IgD-negative memory B cell (primary cell): ENCODE measurements around the gene RSPH1. TPM values are rescaled to one million over a fixed set of nuclear protein-coding genes. Genes with fewer than 3 reads are reported as not detected.

Experiments
- H3K27ac Mint-ChIP-seq, 3 donors: one replicate each; pipeline ENCODE4 v1.8.0; 2020 to 2022; ENCODE audit warnings: mild to moderate bottlenecking in 3 of 3, mixed read lengths in 3 of 3, moderate library complexity in 1 of 3
- H3K27me3 Mint-ChIP-seq: one replicate; pipeline ENCODE4 v1.8.0; 2021; ENCODE audit warnings: mixed read lengths
- H3K36me3 Mint-ChIP-seq: one replicate; pipeline ENCODE4 v1.8.0; 2020; ENCODE audit warnings: mild to moderate bottlenecking, mixed read lengths
- H3K4me1 Mint-ChIP-seq, 3 donors: one replicate each; pipeline ENCODE4 v1.8.0; 2020 to 2022; ENCODE audit warnings: mixed read lengths in 3 of 3, mild to moderate bottlenecking in 1 of 3
- H3K4me3 Mint-ChIP-seq, 4 donors: one replicate each; pipeline ENCODE4 v1.8.0; 2020 to 2022; ENCODE audit warnings: mild to moderate bottlenecking in 4 of 4, mixed read lengths in 4 of 4, moderate library complexity in 3 of 4
- H3K9me3 Mint-ChIP-seq, 3 donors: one replicate each; pipeline ENCODE4 v1.8.0; 2020 to 2021; ENCODE audit warnings: mixed read lengths in 3 of 3, mild to moderate bottlenecking in 1 of 3
- polyA plus RNA-seq: library from polyadenylated mRNA; unstranded; fragments of 300-500 nt; fragmentation: Illumina TruSeq; gene quantifications from one replicate; pipeline ENCODE4 v1.2.3, GENCODE V29; 2021

Gene RSPH1
- polyA plus RNA-seq, 1 donor from 2014 or later: not detected

DNA sequence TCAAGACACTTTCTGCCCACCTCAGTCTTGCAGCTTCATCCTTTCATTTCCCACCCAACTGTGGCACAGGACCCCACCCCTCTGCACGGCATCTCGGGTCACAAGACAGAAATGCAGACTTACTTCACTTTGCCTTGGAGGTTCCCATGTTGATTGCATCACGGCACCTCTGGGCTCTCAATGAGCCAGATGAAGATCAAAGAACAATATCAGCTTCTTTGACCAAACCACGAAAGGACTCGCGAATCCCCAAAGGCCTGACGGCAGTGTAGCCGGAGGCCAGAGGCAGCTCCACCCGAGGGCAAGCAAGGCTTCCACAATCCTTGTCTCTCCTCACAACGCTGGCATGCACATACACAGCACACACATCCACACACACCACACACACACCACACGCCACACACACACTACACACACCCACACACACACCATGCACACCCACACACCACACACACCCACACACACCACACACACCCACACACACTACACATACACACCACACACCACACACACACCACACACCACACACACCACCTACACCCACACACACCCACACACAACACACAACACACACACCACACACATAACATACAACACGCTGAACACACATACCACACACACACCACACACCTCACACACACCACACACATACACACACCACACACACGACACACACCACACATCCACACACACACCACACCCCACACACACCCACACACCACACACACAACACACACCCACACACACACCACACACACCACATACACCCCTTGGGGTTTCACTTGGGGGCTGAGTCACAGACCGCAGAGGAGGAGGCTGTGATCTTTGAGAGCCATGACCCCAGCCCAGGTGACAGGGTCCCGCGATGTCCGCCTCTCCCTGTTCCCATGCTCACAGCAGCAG is 56.5 kb downstream of the RSPH1 start:
- peaks cover 15% of the 10 kb centered on the region for H3K27me3 Mint-ChIP-seq
- no peak overlapping the region for H3K4me3 Mint-ChIP-seq
- H3K4me1 Mint-ChIP-seq: peaks cover 0 to 4% (median 1%) of the 10 kb centered on the region in 3 donors
- peak overlapping the region in 1 of 3 donors; percentile 67 for H3K27ac Mint-ChIP-seq
- no peaks in the 10 kb centered on the region for H3K9me3 Mint-ChIP-seq
- no peaks in the 10 kb centered on the region for H3K36me3 Mint-ChIP-seq

DNA sequence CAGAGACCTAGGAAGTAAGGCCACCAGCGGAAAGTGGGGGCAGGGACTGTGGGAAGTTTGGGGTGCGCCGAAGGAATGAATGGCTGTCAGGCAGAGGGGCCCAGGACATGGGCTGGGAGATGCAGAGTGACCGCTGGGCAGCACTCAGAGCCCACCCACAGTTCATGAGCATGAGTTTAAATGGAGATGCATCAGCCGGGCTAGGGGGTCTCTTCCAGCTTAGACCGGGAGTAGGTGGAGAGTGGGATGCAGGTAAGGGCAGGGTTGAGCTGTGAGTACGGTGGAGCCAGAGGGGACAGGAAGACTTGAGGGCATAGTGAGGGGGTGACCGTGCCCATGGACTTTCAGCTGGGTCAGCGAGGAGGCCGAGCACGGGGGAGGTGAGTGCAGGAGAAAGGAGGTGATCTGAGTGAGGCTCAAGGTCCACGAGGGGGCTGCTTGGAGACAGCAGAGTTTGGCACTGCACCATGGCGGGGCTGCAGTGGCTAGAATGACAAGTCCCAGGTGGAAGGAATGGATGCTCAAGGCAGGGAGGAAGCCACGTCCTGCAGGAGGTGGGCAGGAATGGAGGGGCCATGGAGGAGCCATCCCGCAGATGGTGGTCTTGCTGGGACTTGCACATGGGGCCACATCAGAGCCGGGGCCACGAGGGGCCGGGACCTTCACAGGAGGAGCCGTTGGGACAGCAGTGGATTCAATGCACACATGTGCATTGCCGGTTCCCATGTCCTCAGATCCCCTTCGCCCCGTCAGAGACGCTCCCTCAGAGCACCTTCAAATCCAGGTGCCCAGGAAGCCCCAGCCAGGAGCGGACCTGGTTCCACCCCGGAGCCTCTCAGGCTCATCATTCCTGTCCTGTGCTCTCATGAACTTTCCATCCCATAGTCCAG is 57.5 kb downstream of the RSPH1 start:
- peaks cover 19% of the 10 kb centered on the region for H3K27me3 Mint-ChIP-seq
- H3K4me1 Mint-ChIP-seq: peaks cover 0 to 4% (median 1%) of the 10 kb centered on the region in 3 donors
- no peaks in the 10 kb centered on the region for H3K36me3 Mint-ChIP-seq
- H3K9me3 Mint-ChIP-seq: no peaks in the 10 kb centered on the region
- H3K27ac Mint-ChIP-seq: peak overlapping the region in 1 of 3 donors; percentile 28
- H3K4me3 Mint-ChIP-seq: no peak overlapping the region

- Mint-ChIP-seq H3K4me3 (no peak overlapping the region), H3K4me1 (peaks cover 0 to 4% (median 1%) of the 10 kb centered on the region in 3 donors)
These were observed 58.2 kb downstream of the RSPH1 start for GRCh38 chr21:42437786-42438185.

GRCh38 chr21:42436914-42437313 is 59.1 kb downstream of the RSPH1 start:
- H3K27me3 Mint-ChIP-seq: peaks cover 20% of the 10 kb centered on the region
- no peak overlapping the region for H3K4me3 Mint-ChIP-seq
- peaks cover 2 to 11% (median 8%) of the 10 kb centered on the region in 3 donors for H3K9me3 Mint-ChIP-seq
- no peak overlapping the region for H3K27ac Mint-ChIP-seq
- H3K36me3 Mint-ChIP-seq: peaks cover 3% of the 10 kb centered on the region
- H3K4me1 Mint-ChIP-seq: peaks cover 0 to 4% (median 1%) of the 10 kb centered on the region in 3 donors

More at GRCh38 chr21:42437786-42438185, 58.2 kb downstream of the RSPH1 start:
- Mint-ChIP-seq H3K27me3 (peaks cover 19% of the 10 kb centered on the region), H3K36me3 (peaks cover 3% of the 10 kb centered on the region), H3K9me3 (peaks cover 0 to 2% (median under 1%) of the 10 kb centered on the region in 3 donors), H3K27ac (no peak overlapping the region)

DNA sequence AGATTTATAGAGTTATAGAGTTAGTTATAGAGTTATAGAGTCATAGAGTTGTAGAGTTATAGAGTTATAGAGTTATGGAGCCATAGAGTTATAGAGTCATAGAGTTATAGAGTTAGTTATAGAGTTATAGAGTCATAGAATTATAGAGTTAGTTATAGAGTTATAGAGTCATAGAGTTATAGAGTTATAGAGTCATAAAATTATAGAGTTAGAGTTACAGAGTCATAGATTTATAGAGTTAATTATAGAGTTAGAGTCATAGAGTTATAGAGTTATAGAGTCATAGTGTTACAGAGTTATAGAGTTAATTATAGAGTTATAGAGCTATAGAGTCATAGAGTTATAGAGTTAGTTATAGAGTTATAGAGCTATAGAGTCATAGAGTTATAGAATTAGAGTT is 60.2 kb downstream of the RSPH1 start:
- H3K9me3 Mint-ChIP-seq: peaks cover 4 to 14% (median 10%) of the 10 kb centered on the region in 3 donors
- H3K36me3 Mint-ChIP-seq: peaks cover 3% of the 10 kb centered on the region
- H3K27me3 Mint-ChIP-seq: peaks cover 25% of the 10 kb centered on the region
- H3K4me3 Mint-ChIP-seq: no peak overlapping the region
- no peak overlapping the region for H3K27ac Mint-ChIP-seq
- peaks cover 0 to 4% (median 1%) of the 10 kb centered on the region in 3 donors for H3K4me1 Mint-ChIP-seq

DNA sequence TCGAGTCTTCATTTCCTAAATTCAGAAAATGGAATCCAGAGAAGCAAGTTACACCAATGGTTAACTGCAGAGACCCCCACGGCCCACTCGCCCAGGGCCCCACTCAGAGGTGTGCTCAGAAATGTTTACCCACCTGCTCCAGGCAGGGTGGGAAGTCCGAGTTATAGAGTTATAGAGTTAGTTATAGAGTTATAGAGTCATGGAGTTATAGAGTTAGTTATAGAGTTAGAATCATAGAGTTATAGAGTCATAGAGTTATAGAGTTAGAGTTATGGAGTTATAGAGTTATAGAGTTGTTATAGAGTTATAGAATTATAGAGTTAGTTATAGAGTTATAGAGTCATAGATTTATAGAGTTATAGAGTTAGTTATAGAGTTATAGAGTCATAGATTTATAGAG is 60.6 kb downstream of the RSPH1 start:
- peaks cover 25% of the 10 kb centered on the region for H3K27me3 Mint-ChIP-seq
- no peak overlapping the region for H3K27ac Mint-ChIP-seq
- H3K4me3 Mint-ChIP-seq: no peak overlapping the region
- peaks cover 4 to 14% (median 10%) of the 10 kb centered on the region in 3 donors for H3K9me3 Mint-ChIP-seq
- peaks cover 3% of the 10 kb centered on the region for H3K36me3 Mint-ChIP-seq
- peaks cover 0 to 2% (median 1%) of the 10 kb centered on the region in 3 donors for H3K4me1 Mint-ChIP-seq

GRCh38 chr21:42434884-42435283 is 61.1 kb downstream of the RSPH1 start:
- H3K9me3 Mint-ChIP-seq: peaks cover 4 to 14% (median 10%) of the 10 kb centered on the region in 3 donors
- peaks cover 25% of the 10 kb centered on the region for H3K27me3 Mint-ChIP-seq
- no peak overlapping the region for H3K4me3 Mint-ChIP-seq
- H3K36me3 Mint-ChIP-seq: peaks cover 3% of the 10 kb centered on the region
- no peak overlapping the region for H3K27ac Mint-ChIP-seq
- peaks cover 0 to 2% (median 1%) of the 10 kb centered on the region in 3 donors for H3K4me1 Mint-ChIP-seq

- Mint-ChIP-seq H3K9me3 (peaks cover 4 to 14% (median 10%) of the 10 kb centered on the region in 3 donors), H3K36me3 (peaks cover 4% of the 10 kb centered on the region), H3K27ac (peak overlapping the region in 1 of 3 donors; percentile 21), H3K4me1 (no peaks in the 10 kb centered on the region), H3K27me3 (peaks cover 23% of the 10 kb centered on the region), H3K4me3 (no peak overlapping the region)
These were observed 62.0 kb downstream of the RSPH1 start for GRCh38 chr21:42433946-42434551.

- Mint-ChIP-seq H3K4me3 (peak overlapping the region in 1 of 4 donors; percentile 9), H3K27ac (no peak overlapping the region), H3K27me3 (peaks cover 17% of the 10 kb centered on the region), H3K4me1 (no peaks in the 10 kb centered on the region), H3K36me3 (peaks cover 4% of the 10 kb centered on the region), H3K9me3 (peaks cover 4 to 14% (median 10%) of the 10 kb centered on the region in 3 donors)
These were observed 63.3 kb downstream of the RSPH1 start for GRCh38 chr21:42432695-42433094.

- peaks cover 15% of the 10 kb centered on the region for H3K27me3 Mint-ChIP-seq
- H3K27ac Mint-ChIP-seq: no peak overlapping the region
- peaks cover 4% of the 10 kb centered on the region for H3K36me3 Mint-ChIP-seq
- H3K4me1 Mint-ChIP-seq: peaks cover 0 to 4% (median 3%) of the 10 kb centered on the region in 3 donors
- H3K4me3 Mint-ChIP-seq: no peak overlapping the region
- peaks cover 4 to 14% (median 10%) of the 10 kb centered on the region in 3 donors for H3K9me3 Mint-ChIP-seq
These were observed 64.8 kb downstream of the RSPH1 start for GRCh38 chr21:42431196-42431595.

DNA sequence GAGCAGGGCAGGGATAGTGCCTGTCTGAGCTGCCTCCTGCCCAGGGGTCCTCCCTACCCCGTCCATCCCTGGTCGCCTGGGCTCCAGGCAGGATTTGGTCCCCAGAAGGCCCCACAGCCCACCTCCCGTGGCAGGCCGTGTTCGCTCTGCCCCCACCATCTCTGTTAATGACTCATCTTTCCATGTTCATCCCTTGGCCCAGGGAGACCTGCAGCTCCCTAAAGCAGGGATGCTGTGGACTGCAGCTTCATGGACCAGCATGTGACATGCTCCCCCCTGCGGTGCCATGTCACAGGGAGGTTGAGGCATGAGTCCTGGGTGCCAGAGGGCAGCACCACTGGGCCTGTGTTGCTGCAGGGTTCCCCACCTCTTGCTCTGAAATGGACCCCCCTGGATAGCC is 65.5 kb downstream of the RSPH1 start:
- no peak overlapping the region for H3K27ac Mint-ChIP-seq
- H3K27me3 Mint-ChIP-seq: peaks cover 18% of the 10 kb centered on the region
- H3K4me3 Mint-ChIP-seq: no peak overlapping the region
- peaks cover 4% of the 10 kb centered on the region for H3K36me3 Mint-ChIP-seq
- peaks cover 4 to 7% (median 6%) of the 10 kb centered on the region in 3 donors for H3K4me1 Mint-ChIP-seq
- peaks cover 4 to 14% (median 10%) of the 10 kb centered on the region in 3 donors for H3K9me3 Mint-ChIP-seq

GRCh38 chr21:42429856-42430255 is 66.2 kb downstream of the RSPH1 start:
- Mint-ChIP-seq H3K4me3 (no peak overlapping the region), H3K9me3 (peaks cover 4 to 14% (median 10%) of the 10 kb centered on the region in 3 donors), H3K27me3 (peaks cover 19% of the 10 kb centered on the region), H3K27ac (no peak overlapping the region), H3K36me3 (peaks cover 4% of the 10 kb centered on the region), H3K4me1 (peaks cover 11 to 14% (median 13%) of the 10 kb centered on the region in 3 donors)

DNA sequence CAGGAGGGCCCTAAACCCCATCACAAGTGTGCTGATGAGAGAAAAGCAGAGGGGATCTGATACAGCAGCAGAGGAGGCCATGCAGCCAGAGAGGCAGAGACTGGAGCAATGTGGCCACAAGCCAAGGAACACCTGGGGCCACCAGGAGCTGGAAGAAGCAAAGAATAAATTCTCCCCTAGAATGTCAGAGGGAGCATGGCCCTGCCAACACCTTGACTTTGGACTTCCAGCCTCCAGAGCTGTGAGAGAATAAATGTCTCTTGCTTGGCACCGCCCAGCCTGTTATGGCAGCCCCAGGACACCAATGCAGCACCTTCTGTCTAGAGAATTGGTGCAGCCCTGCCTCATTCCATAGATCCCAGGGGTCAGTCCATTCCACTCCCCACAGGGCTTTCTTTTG is 67.0 kb downstream of the RSPH1 start:
- Mint-ChIP-seq H3K27me3 (peaks cover 18% of the 10 kb centered on the region), H3K27ac (no peak overlapping the region), H3K36me3 (peaks cover 4% of the 10 kb centered on the region), H3K4me3 (no peak overlapping the region), H3K4me1 (peaks cover 11 to 21% (median 16%) of the 10 kb centered on the region in 3 donors), H3K9me3 (peaks cover 4 to 14% (median 10%) of the 10 kb centered on the region in 3 donors)

DNA sequence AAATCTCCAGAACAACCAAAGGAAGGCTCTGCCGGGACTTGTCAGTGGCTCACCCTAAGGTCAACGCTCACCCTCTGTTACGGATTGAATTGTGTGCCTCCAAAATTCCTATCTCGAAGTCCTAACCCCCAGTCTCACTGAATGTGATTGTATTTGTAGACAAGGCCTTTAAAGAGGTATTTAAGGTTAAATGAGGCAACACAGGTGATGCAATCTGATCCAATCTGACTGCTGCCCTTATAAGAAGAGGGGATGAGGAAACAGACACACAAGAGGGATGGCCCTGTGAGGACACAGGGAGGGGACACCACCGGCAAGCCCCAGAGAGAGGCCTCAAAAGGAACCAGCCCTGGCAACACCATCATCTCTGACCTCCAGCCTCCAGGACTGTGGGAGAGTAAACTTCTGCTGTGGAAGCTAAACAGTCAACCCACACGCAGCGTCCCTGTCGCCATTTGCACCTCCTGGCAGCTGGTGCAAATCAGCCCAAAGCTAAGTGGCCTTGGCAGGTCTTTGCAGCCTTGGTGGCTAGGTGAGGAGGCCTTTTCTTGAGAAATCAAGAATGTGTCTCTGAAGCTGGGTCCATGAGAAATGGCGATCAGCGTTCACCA is 68.1 kb downstream of the RSPH1 start:
- Mint-ChIP-seq H3K27ac (no peak overlapping the region), H3K4me1 (peaks cover 11 to 22% (median 16%) of the 10 kb centered on the region in 3 donors), H3K27me3 (peaks cover 23% of the 10 kb centered on the region), H3K36me3 (peaks cover 1% of the 10 kb centered on the region), H3K9me3 (peaks cover 4 to 13% (median 10%) of the 10 kb centered on the region in 3 donors), H3K4me3 (no peak overlapping the region)
